Activated CD8-positive, alpha-beta memory T cell treated with anti-CD3 and anti-CD28 coated beads, Interleukin-2, amount 10 ng/mL, durations not matched to agents 7 days and 5 days (primary cell): ENCODE data around the gene ELOVL2. TPM values are rescaled to one million over a fixed set of nuclear protein-coding genes. Genes with fewer than 3 reads are reported as not detected.

Experiments
- ATAC-seq: fragments of 150-1000 bp; cut with Tn5 transposase; one replicate; pipeline ENCODE4 v1.10.0; 2021; ENCODE audit warnings: moderate library complexity
- CTCF ChIA-PET: fragments of 350-600 bp; sonication (Branson Sonifier 250); formaldehyde crosslinking; loops from one replicate; lab custom pipeline; 2021; ENCODE audit warnings: antibody characterized with exemption; lab: Charles Lee
- DNase-seq: peaks from one replicate; pipeline ENCODE4 v3.0.0-alpha.2; 2020
- H3K27ac Mint-ChIP-seq: one replicate; pipeline ENCODE4 v1.8.0; 2021; ENCODE audit warnings: mild to moderate bottlenecking, mixed read lengths
- H3K27me3 Mint-ChIP-seq: one replicate; pipeline ENCODE4 v1.8.0; 2021; ENCODE audit warnings: mixed read lengths
- H3K36me3 Mint-ChIP-seq: one replicate; pipeline ENCODE4 v1.8.0; 2021; ENCODE audit warnings: mild to moderate bottlenecking, mixed read lengths
- H3K4me1 Mint-ChIP-seq: one replicate; pipeline ENCODE4 v1.8.0; 2021; ENCODE audit warnings: mixed read lengths
- H3K4me3 Mint-ChIP-seq: one replicate; pipeline ENCODE4 v1.8.0; 2021; ENCODE audit warnings: mild to moderate bottlenecking, moderate library complexity, mixed read lengths
- H3K9me3 Mint-ChIP-seq: one replicate; pipeline ENCODE4 v1.8.0; 2022; ENCODE audit warnings: low read depth, mixed read lengths
- total RNA-seq, 2 experiments: library from RNA; stranded (reverse); gene quantifications; one replicate each; pipeline ENCODE4 v1.2.3, GENCODE V29; 2021

Gene ELOVL2
- total RNA-seq, 2 experiments from 2014 or later = not detected

DNA sequence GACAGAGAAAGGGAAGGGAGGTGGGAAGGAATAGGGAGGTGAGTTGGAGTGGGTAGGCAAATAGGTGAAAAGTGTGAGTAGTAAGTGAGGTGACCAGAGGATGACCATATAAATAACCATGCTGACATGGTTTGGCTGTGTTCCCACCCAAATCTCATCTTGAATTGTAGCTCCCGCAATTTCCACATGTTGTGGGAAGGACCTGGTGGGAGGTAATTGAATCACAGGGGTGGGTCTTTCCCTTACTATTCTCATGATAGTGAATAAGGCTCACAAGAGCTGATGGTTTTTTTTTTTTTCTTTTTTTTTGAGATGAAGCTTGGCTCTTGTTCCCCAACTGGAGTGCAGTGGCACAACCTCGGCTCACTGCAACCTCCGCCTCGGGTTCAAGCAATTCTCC lies 28.0 kb upstream of the ELOVL2 start:
- H3K36me3 Mint-ChIP-seq = no peaks in the 10 kb centered on the region
- no peak overlapping the region for H3K27ac Mint-ChIP-seq
- CTCF ChIA-PET = interaction anchor here (1.5 kb wide), 1 partner anchor 16 kb away, joined by 5 read pairs; no protein-coding TSS in a partner anchor
- no peak overlapping the region for H3K4me3 Mint-ChIP-seq
- no peaks in the 10 kb centered on the region for H3K4me1 Mint-ChIP-seq
- no peak for DNase-seq
- H3K9me3 Mint-ChIP-seq = no peaks in the 10 kb centered on the region
- no peak for ATAC-seq
- peaks cover 17% of the 10 kb centered on the region for H3K27me3 Mint-ChIP-seq

DNA sequence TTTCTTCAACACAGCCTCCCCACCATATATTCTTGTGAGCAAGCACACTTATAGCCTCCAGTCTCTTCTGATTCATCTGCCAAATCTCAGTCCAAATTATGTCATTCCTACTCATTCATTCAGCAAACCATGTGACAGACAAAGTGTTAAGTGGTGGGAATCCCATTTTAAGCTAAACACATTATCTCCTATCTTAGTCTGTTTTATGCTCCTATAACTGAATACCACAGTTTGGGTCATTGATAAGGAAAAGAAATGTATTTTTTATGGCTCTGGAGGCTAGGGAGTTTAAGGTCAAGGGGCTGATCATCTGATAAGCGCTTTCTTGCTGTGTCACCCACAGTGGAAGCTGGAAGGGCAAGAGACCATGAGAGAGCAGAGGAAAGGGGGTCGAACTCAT lies 25.7 kb upstream of the ELOVL2 start:
- no peaks in the 10 kb centered on the region for H3K36me3 Mint-ChIP-seq
- H3K4me1 Mint-ChIP-seq = no peaks in the 10 kb centered on the region
- peaks cover 15% of the 10 kb centered on the region for H3K27me3 Mint-ChIP-seq
- ATAC-seq = no peak
- no peak for DNase-seq
- no peaks in the 10 kb centered on the region for H3K9me3 Mint-ChIP-seq
- CTCF ChIA-PET = interaction anchor here (0.7 to 2.3 kb wide), 6 partner anchors 10 to 591 kb away, joined by 3 to 10 read pairs (median 6); no protein-coding TSS in a partner anchor
- H3K4me3 Mint-ChIP-seq = no peak overlapping the region
- no peak overlapping the region for H3K27ac Mint-ChIP-seq

DNA sequence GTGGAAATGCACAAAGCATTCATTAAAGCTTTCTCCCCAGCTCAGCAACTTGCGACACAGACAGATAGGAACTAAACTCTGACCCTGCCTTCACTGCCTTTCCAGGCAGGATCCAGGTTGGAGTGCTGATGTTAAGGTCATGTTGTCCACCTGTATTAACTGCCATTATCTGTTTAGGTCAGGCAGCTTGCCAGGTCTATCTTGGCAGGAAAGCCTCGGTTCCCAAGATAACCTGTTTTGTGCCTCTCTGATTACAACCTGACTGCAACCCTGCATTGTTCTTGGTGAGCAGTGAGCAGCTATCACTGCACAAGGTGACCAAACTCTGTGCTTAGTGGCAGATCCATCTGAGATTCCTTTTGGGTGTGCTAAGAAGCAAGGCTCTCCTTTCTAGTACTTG lies 23.2 kb upstream of the ELOVL2 start:
- no peak overlapping the region for H3K27ac Mint-ChIP-seq
- H3K4me3 Mint-ChIP-seq = no peak overlapping the region
- no peaks in the 10 kb centered on the region for H3K9me3 Mint-ChIP-seq
- peaks cover 24% of the 10 kb centered on the region for H3K27me3 Mint-ChIP-seq
- no peaks in the 10 kb centered on the region for H3K36me3 Mint-ChIP-seq
- H3K4me1 Mint-ChIP-seq = no peaks in the 10 kb centered on the region
- no peak for ATAC-seq
- DNase-seq = no peak
- CTCF ChIA-PET = interaction anchor here (1.3 to 1.8 kb wide), 2 partner anchors 113 to 589 kb away, joined by 5 to 7 read pairs; no protein-coding TSS in a partner anchor

DNA sequence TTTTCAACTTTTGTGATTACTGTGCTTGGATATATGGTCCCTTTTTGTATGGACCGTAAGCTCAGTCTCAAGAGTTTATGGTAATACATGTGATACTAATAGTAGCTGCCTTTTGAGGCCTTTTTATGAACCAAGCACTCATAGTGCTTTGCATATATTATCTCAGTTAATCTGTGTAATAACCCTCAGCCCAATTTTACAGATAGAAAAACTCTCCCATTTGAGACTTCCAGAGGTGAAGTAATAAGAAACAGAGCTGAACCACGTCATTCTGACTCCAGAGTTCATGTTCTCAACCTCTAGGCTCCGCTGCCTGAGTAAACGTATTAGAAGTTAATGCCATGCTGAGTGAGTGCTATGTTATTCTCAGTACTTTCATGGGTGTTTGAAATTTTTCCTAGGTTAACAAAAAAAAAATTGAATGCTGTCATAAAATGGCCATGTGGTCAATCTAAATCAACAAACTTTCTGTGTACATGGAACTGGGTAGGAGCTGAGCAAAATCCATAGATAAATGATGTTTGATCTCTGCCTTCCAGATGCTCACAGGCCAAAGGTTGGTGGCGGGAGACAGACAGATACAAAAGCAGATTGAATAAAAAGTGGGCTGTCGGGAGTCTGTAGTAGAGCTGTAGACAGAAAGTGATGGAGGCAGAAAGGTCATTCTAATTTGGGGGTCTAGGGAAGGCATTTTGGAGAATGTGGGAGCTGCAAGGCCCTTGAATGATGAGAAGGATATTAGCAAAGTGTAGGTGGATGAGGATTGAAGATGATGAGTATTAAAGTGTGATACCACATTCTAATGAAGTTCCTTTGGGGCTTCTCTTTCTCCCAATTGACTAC lies 22.6 kb upstream of the ELOVL2 start:
- DNase-seq = no peak
- no peaks in the 10 kb centered on the region for H3K9me3 Mint-ChIP-seq
- no peak for ATAC-seq
- peaks cover 22% of the 10 kb centered on the region for H3K27me3 Mint-ChIP-seq
- H3K4me1 Mint-ChIP-seq = no peaks in the 10 kb centered on the region
- no peaks in the 10 kb centered on the region for H3K36me3 Mint-ChIP-seq
- CTCF ChIA-PET = interaction anchor here (1.2 to 1.8 kb wide), 3 partner anchors 112 to 588 kb away, joined by 3 to 7 read pairs (median 5); no protein-coding TSS in a partner anchor
- no peak overlapping the region for H3K27ac Mint-ChIP-seq
- H3K4me3 Mint-ChIP-seq = no peak overlapping the region

DNA sequence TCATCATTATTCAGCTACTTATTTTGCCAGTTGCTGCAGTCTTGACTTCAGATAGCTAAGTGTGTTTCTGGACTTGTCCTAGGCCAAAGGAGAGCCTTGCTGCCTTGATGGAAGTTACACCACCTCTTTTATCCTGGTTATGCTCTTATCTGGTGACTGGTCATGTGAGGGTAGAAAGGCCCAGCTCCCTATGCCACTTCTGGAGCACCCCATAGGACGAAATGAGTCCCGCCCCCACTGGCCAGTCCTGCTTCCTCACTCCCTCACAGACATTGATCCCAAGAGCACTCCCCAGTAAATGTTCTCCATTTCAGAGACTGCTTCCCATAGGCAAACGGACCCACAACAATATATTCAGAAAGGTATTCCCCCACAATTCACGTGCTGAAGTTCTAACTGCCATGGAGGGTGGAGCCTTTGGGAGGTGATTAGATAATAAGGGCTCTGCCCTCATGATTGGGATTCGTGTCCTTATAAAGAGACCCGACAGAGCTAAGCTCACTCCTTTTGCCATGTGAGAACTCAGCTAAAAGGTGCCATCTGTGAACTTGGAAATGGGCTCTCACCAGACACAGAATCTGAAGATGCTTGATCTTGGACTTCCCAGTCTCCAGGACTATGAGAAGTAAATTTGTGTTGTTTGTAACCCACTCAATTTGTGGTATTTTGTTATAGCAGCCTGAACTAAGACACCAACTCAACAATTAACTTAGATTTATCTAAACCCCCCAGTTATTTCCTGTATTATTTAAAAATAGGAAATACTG lies 21.5 kb upstream of the ELOVL2 start:
- Mint-ChIP-seq H3K36me3 (no peaks in the 10 kb centered on the region), H3K9me3 (no peaks in the 10 kb centered on the region), H3K27ac (no peak overlapping the region), H3K4me3 (no peak overlapping the region), H3K4me1 (no peaks in the 10 kb centered on the region), H3K27me3 (peaks cover 22% of the 10 kb centered on the region)
- CTCF ChIA-PET = interaction anchor here (0.7 to 2.0 kb wide), 5 partner anchors 11 to 587 kb away, joined by 3 to 7 read pairs (median 3); no protein-coding TSS in a partner anchor
- DNase-seq (no peak), ATAC-seq (no peak)

DNA sequence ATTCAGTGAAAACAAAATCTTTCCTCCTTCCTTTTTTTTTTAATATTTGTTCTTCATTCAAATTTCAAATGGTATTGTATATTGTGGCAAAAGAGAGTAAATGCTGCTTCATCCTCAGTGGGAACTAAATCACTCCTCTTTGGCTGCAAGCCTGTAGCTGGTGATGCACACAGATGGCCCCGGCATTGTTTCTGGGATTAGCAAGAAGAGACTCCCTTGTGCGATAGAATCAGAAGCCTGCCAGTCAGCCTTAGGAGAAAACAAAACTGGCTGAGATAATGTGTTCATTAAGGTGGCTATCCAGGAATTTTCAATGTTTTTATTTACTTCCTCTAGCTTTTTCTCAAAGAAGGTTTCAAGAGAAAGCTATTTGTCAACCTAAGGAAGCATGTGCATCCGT lies 20.7 kb upstream of the ELOVL2 start:
- DNase-seq (no peak), ATAC-seq (no peak)
- Mint-ChIP-seq H3K9me3 (no peaks in the 10 kb centered on the region), H3K27me3 (peaks cover 23% of the 10 kb centered on the region), H3K27ac (no peak overlapping the region), H3K4me1 (no peaks in the 10 kb centered on the region), H3K36me3 (no peaks in the 10 kb centered on the region), H3K4me3 (no peak overlapping the region)
- CTCF ChIA-PET = interaction anchor here (0.7 to 2.0 kb wide), 3 partner anchors 10 to 586 kb away, joined by 3 to 7 read pairs (median 3); no protein-coding TSS in a partner anchor

DNA sequence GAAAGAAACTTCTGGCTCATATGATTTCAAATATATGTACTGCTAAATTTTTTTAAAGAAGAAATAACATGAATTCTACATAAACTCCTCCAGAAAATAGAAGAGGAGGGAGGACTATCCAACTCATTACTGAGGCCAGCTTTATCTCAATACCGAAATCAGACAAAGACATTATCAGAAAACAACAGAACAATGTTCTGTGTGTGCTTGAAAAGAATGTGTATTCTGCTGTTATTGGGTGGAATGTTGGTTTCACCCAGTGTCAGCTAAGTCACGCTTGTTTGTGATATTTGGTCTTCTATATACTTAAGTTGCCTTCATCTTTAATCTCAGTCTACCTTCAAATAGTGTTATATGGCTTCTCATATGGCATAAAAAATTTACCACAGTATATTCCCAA lies 18.6 kb upstream of the ELOVL2 start:
- no peaks in the 10 kb centered on the region for H3K36me3 Mint-ChIP-seq
- peaks cover 18% of the 10 kb centered on the region for H3K27me3 Mint-ChIP-seq
- H3K27ac Mint-ChIP-seq = no peak overlapping the region
- CTCF ChIA-PET = no interaction called here
- ATAC-seq (no peak), DNase-seq (no peak)
- H3K4me1 Mint-ChIP-seq = no peaks in the 10 kb centered on the region
- H3K9me3 Mint-ChIP-seq = no peaks in the 10 kb centered on the region
- H3K4me3 Mint-ChIP-seq = no peak overlapping the region

DNA sequence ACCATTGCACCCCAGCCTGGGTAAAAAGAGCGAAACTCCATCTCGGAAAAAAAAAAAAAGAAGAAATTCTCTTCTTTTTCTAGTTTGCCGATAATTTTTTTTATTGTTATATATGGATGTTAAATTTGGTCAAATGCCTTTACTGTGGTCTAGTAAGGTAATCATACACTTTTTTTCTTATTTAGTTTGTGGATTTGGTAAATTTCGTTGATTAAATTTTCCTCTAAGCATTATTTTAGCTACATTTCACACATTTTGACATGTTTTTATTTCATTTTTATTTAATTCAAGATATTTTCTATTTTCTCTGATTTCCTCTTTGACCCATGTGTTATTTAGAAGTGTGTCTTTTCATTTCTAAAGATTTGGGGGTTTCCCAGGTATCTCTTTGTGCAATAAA lies 18.0 kb upstream of the ELOVL2 start:
- H3K4me1 Mint-ChIP-seq = no peaks in the 10 kb centered on the region
- H3K27me3 Mint-ChIP-seq = peaks cover 18% of the 10 kb centered on the region
- no peak for ATAC-seq
- no peaks in the 10 kb centered on the region for H3K9me3 Mint-ChIP-seq
- CTCF ChIA-PET = no interaction called here
- DNase-seq = no peak
- no peaks in the 10 kb centered on the region for H3K36me3 Mint-ChIP-seq
- H3K27ac Mint-ChIP-seq = no peak overlapping the region
- no peak overlapping the region for H3K4me3 Mint-ChIP-seq

DNA sequence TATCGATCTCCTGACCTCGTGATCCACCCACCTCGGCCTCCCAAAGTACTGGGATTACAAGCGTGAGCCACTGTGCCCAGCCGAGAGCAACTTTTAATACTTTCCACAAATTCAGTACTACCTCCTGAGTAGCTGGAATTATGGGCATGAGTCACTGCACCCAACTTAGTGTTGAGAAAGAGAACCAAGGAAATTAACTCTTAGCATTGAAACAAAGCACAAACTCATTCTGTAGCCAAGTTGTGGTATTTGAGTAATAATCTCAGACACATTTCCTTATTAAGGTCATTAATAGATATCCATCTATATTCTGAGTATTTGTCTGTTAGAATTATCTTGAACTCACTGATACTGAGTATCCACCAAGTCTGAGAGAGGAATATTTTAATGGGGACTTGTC lies 14.3 kb upstream of the ELOVL2 start:
- Mint-ChIP-seq H3K27me3 (peaks cover 28% of the 10 kb centered on the region), H3K9me3 (no peaks in the 10 kb centered on the region), H3K4me1 (no peaks in the 10 kb centered on the region), H3K4me3 (no peak overlapping the region), H3K27ac (no peak overlapping the region), H3K36me3 (no peaks in the 10 kb centered on the region)
- DNase-seq = no peak
- CTCF ChIA-PET = no interaction called here
- ATAC-seq = no peak

DNA sequence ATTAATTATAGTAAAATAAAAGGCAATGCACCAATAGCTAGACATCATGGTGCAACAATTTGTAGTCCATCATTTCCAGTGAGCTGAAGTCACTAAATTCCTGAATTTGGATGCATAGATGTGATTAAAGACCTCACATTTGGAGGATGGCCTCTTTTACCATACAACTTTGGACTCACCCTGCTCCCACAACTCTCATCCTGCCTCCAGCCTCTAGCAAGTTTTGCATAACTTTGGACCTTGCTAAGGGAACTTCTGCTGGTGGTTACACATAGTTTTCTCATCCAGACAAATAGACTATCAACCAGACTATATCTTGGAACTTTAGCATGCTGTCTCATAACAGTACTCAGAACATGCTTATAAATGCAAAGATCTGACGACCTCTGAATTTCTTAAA lies 12.8 kb upstream of the ELOVL2 start:
- no peak for ATAC-seq
- Mint-ChIP-seq H3K4me1 (no peaks in the 10 kb centered on the region), H3K4me3 (no peak overlapping the region), H3K27ac (no peak overlapping the region), H3K36me3 (no peaks in the 10 kb centered on the region), H3K9me3 (no peaks in the 10 kb centered on the region), H3K27me3 (peaks cover 26% of the 10 kb centered on the region)
- no peak for DNase-seq
- CTCF ChIA-PET = interaction anchor here (1.3 kb wide), 1 partner anchor 16 kb away, joined by 5 read pairs; no protein-coding TSS in a partner anchor

DNA sequence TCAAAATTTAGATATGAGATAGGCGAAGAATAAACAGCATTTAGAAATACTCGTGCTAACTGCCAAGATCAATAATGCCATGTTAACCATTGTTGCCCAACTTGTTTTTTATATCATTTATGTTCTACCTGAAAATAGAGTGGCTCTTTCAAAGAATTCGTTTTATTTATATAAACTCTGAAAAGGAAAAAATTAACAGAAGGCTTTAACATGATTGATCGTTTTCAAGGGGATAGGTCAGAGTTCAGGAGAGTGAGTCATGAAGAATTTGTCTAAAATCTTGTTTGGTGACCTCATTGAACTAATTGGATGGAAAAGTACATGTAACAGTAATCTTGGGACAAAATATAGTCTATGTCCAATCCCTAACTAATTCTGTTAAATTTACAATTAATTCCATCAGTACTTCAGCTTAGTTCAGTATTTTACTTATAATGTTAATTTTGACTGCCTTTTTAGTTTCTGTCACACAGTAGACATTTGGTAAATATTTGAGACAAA lies 11.1 kb upstream of the ELOVL2 start:
- Mint-ChIP-seq H3K4me1 (no peaks in the 10 kb centered on the region), H3K36me3 (no peaks in the 10 kb centered on the region), H3K9me3 (no peaks in the 10 kb centered on the region), H3K4me3 (no peak overlapping the region), H3K27me3 (peaks cover 22% of the 10 kb centered on the region), H3K27ac (no peak overlapping the region)
- no peak for ATAC-seq
- DNase-seq = no peak
- CTCF ChIA-PET = interaction anchor here (1.1 to 2.9 kb wide), 2 partner anchors 10 to 14 kb away, joined by 3 to 10 read pairs; no protein-coding TSS in a partner anchor

DNA sequence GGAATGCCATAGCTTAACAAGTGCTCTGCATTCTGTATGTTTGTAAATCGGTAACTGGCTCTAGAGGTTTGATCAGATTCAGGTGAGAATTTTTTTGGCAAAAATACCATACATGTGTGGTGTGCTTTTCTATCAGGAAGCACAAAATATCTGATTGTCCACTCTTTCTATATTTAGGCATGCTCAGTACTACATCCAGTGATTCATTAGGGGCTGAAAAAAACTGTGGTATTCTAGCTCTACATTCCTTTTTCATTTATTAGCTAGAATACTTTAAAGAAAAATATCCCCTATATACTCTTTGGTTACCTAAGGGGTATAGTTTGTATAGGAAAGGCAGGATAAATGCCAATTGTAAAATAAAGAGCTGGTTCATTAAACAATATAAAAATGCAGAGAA lies 10.6 kb upstream of the ELOVL2 start:
- DNase-seq (no peak), ATAC-seq (no peak)
- H3K9me3 Mint-ChIP-seq = no peaks in the 10 kb centered on the region
- no peaks in the 10 kb centered on the region for H3K4me1 Mint-ChIP-seq
- no peak overlapping the region for H3K4me3 Mint-ChIP-seq
- no peak overlapping the region for H3K27ac Mint-ChIP-seq
- CTCF ChIA-PET = interaction anchor here (1.1 to 2.9 kb wide), 2 partner anchors 10 to 14 kb away, joined by 3 to 10 read pairs; no protein-coding TSS in a partner anchor
- no peaks in the 10 kb centered on the region for H3K36me3 Mint-ChIP-seq
- H3K27me3 Mint-ChIP-seq = peaks cover 24% of the 10 kb centered on the region

DNA sequence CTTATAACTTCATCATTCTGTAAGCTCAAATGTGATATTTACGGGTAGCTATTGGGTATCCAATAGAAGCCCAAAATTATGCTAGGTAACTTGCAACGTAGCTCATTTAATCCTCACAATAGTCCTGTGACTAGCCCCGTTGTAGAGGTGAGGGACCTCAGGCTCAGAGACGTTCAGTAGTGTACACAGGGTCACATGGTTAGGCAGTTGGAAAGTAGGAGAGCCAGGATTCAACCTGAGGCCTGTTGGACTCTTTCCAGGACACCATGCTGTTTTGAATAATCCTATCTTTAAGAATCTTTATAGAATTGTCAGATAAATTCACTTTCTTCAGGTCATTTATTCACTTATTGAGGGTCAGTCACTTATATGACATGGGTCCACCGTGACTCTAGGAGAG lies 9.2 kb upstream of the ELOVL2 start:
- no peak for DNase-seq

More for the DNA sequence above, 9.2 kb upstream of the ELOVL2 start:
- Mint-ChIP-seq H3K4me1 (no peaks in the 10 kb centered on the region), H3K9me3 (no peaks in the 10 kb centered on the region), H3K27ac (no peak overlapping the region), H3K4me3 (no peak overlapping the region), H3K27me3 (peaks cover 35% of the 10 kb centered on the region), H3K36me3 (no peaks in the 10 kb centered on the region)
- CTCF ChIA-PET = interaction anchor here (2.9 kb wide), 1 partner anchor 16 kb away, joined by 10 read pairs; no protein-coding TSS in a partner anchor
- ATAC-seq = no peak
